Measurements from ENCODE around the gene RTKN2.
"Not testable (repeated sequence)": the region's sequence is repeated elsewhere in the genome, so short reads cannot be mapped to it uniquely, and the experiment has no call there.

The RTKN2 gene

GRCh38 chr10:62259456-62259855, 9.2 kb downstream of the RTKN2 start:
- DNase-seq (ENCODE audit: low read depth, low spot score): no peak

GRCh38 chr10:62258926-62259325, 9.7 kb downstream of the RTKN2 start:
- DNase-seq (ENCODE audit: low read depth, low spot score): no peak

GRCh38 chr10:62253704-62254103, 14.9 kb downstream of the RTKN2 start:
- no peak for DNase-seq (ENCODE audit: low read depth, low spot score)

GRCh38 chr10:62252051-62252450, 16.6 kb downstream of the RTKN2 start:
- no peak for DNase-seq (ENCODE audit: low read depth, low spot score)

GRCh38 chr10:62250594-62251198, 17.9 kb downstream of the RTKN2 start:
- DNase-seq (ENCODE audit: low read depth, low spot score): no peak

- DNase-seq (ENCODE audit: low read depth, low spot score): no peak
Measured at GRCh38 chr10:62249957-62250356, 18.7 kb downstream of the RTKN2 start.

- no peak for DNase-seq (ENCODE audit: low read depth, low spot score)
Measured at GRCh38 chr10:62248465-62248864, 20.2 kb downstream of the RTKN2 start.

- no peak for DNase-seq (ENCODE audit: low read depth, low spot score)
Measured at GRCh38 chr10:62244785-62245467, 23.7 kb downstream of the RTKN2 start.

GRCh38 chr10:62244088-62244487, 24.6 kb downstream of the RTKN2 start:
- DNase-seq (ENCODE audit: low read depth, low spot score): no peak

GRCh38 chr10:62243647-62243997, 25.0 kb downstream of the RTKN2 start:
- no peak for DNase-seq (ENCODE audit: low read depth, low spot score)

- not testable (repeated sequence) for DNase-seq (ENCODE audit: low read depth, low spot score)
Measured at GRCh38 chr10:62242965-62243646, 25.5 kb downstream of the RTKN2 start.

GRCh38 chr10:62241521-62241920, 27.1 kb downstream of the RTKN2 start:
- not testable (repeated sequence) for DNase-seq (ENCODE audit: low read depth, low spot score)

- no peak for DNase-seq (ENCODE audit: low read depth, low spot score)
Measured at GRCh38 chr10:62239994-62240393, 28.6 kb downstream of the RTKN2 start.

GRCh38 chr10:62238880-62239279, 29.8 kb downstream of the RTKN2 start:
- no peak for DNase-seq (ENCODE audit: low read depth, low spot score)

GRCh38 chr10:62237966-62238365, 30.7 kb downstream of the RTKN2 start:
- DNase-seq (ENCODE audit: low read depth, low spot score): no peak

GRCh38 chr10:62237506-62237905, 31.1 kb downstream of the RTKN2 start:
- no peak for DNase-seq (ENCODE audit: low read depth, low spot score)

- DNase-seq (ENCODE audit: low read depth, low spot score): no peak
Measured at GRCh38 chr10:62234077-62234605, 34.5 kb downstream of the RTKN2 start.

- no peak for DNase-seq (ENCODE audit: low read depth, low spot score)
Measured at GRCh38 chr10:62233356-62234076, 35.1 kb downstream of the RTKN2 start.

GRCh38 chr10:62231805-62232204, 36.8 kb downstream of the RTKN2 start:
- no peak for DNase-seq (ENCODE audit: low read depth, low spot score)

- DNase-seq (ENCODE audit: low read depth, low spot score): no peak
Measured at GRCh38 chr10:62231371-62231770, 37.3 kb downstream of the RTKN2 start.

GRCh38 chr10:62230344-62231121, 38.1 kb downstream of the RTKN2 start:
- no peak for DNase-seq (ENCODE audit: low read depth, low spot score)

Data from ELF-1 (cell line).